Fibroblast of mammary gland (primary cell): ENCODE data around the gene ANGPTL1.

Source experiments
- DNase-seq: peaks from one replicate; pipeline ENCODE4 v3.0.0-alpha.2; 2010; ENCODE audit warnings: low read depth
- H3K4me3 ChIP-seq: 2 replicates; pipeline ENCODE4 v1.5.1; 2011; ENCODE audit warnings: low read depth, mild to moderate bottlenecking, low read length, moderate library complexity; ENCODE audit not compliant: control insufficient read depth
- CTCF ChIP-seq: conservative IDR thresholded peaks from 2 replicates; pipeline ENCODE4 v1.5.1; 2011; ENCODE audit warnings: low read depth, low read length, inconsistent platforms; ENCODE audit not compliant: control insufficient read depth, insufficient read depth

The ANGPTL1 gene

GRCh38 chr1:178870944-178871343, at the start of gene ANGPTL1:
TSS of gene ANGPTL1 (minus strand) at chr1:178871077. CDS start at chr1:178865776, 5,301 bp downstream.
- no peak for TF ChIP-seq CTCF
- peak; percentile 45 for DNase-seq
- H3K4me3 ChIP-seq = no peak within 1 kb of the TSS

- no peak overlapping the region for H3K4me3 ChIP-seq
- TF ChIP-seq CTCF = no peak
- DNase-seq = no peak
Measured at GRCh38 chr1:178919581-178919980, 48.7 kb upstream of the ANGPTL1 start.

- no peak overlapping the region for H3K4me3 ChIP-seq
- TF ChIP-seq CTCF = no peak
- DNase-seq = no peak
Measured at GRCh38 chr1:178918955-178919354, 48.1 kb upstream of the ANGPTL1 start.

- DNase-seq = no peak
Measured at GRCh38 chr1:178918308-178918707, 47.4 kb upstream of the ANGPTL1 start.

GRCh38 chr1:178916448-178917174, 45.7 kb upstream of the ANGPTL1 start:
- no peak for TF ChIP-seq CTCF
- DNase-seq = no peak
- H3K4me3 ChIP-seq = no peak overlapping the region

More at GRCh38 chr1:178918308-178918707, 47.4 kb upstream of the ANGPTL1 start:
- no peak for TF ChIP-seq CTCF
- H3K4me3 ChIP-seq = no peak overlapping the region

- no peak overlapping the region for H3K4me3 ChIP-seq
- TF ChIP-seq CTCF = no peak
- peak; percentile 5 for DNase-seq
Measured at GRCh38 chr1:178912597-178912996, 41.7 kb upstream of the ANGPTL1 start.
